ENCODE measurements around the gene SUV39H1.

The SUV39H1 gene

GRCh38 chrX:48741834-48742233 lies 45.3 kb downstream of the SUV39H1 start:
- H3K27me3 ChIP-seq (ENCODE audit: control insufficient read depth, low read length): no peaks in the 10 kb centered on the region
- H3F3A ChIP-seq (ENCODE audit: control insufficient read depth, insufficient read depth): no peaks in the 10 kb centered on the region
- H3K9me3 ChIP-seq (ENCODE audit: control insufficient read depth, insufficient read depth, low read length): no peaks in the 10 kb centered on the region
- no peaks in the 10 kb centered on the region for H4K20me1 ChIP-seq (ENCODE audit: control insufficient read depth, insufficient read depth, low read depth, low read length)
- no peaks in the 10 kb centered on the region for H3K9me2 ChIP-seq (replicated peaks; ENCODE audit: control insufficient read depth, low read length)
- no peak overlapping the region for H3K4me3 ChIP-seq (ENCODE audit: low read length)
- peaks cover 10% of the 10 kb centered on the region for H3K4me1 ChIP-seq (ENCODE audit: control insufficient read depth, low read length)
- TF ChIP-seq EZH2phosphoT487 (IDR thresholded peaks at IDR 0.05; ENCODE audit: borderline replicate concordance, low read length): no peak
- TF ChIP-seq, protein P1, sequence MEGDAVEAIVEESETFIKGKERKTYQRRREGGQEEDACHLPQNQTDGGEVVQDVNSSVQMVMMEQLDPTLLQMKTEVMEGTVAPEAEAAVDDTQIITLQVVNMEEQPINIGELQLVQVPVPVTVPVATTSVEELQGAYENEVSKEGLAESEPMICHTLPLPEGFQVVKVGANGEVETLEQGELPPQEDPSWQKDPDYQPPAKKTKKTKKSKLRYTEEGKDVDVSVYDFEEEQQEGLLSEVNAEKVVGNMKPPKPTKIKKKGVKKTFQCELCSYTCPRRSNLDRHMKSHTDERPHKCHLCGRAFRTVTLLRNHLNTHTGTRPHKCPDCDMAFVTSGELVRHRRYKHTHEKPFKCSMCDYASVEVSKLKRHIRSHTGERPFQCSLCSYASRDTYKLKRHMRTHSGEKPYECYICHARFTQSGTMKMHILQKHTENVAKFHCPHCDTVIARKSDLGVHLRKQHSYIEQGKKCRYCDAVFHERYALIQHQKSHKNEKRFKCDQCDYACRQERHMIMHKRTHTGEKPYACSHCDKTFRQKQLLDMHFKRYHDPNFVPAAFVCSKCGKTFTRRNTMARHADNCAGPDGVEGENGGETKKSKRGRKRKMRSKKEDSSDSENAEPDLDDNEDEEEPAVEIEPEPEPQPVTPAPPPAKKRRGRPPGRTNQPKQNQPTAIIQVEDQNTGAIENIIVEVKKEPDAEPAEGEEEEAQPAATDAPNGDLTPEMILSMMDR (IDR thresholded peaks at IDR 0.05; ENCODE audit: low read depth, low read length, poor library complexity, severe bottlenecking): no peak
- no peak overlapping the region for H3K4me2 ChIP-seq (ENCODE audit: low read length)
- no peak overlapping the region for H3K27ac ChIP-seq (ENCODE audit: low read depth, low read length)
- no peaks in the 10 kb centered on the region for H3K36me3 ChIP-seq (ENCODE audit: control insufficient read depth, low read length)
- H3K79me2 ChIP-seq (ENCODE audit: control insufficient read depth, low read length): no peaks in the 10 kb centered on the region

GRCh38 chrX:48745222-48745621 lies 48.7 kb downstream of the SUV39H1 start:
- Histone ChIP-seq H3K27ac (ENCODE audit: low read depth, low read length) (no peak overlapping the region), H4K20me1 (ENCODE audit: control insufficient read depth, insufficient read depth, low read depth, low read length) (no peaks in the 10 kb centered on the region), H3K79me2 (ENCODE audit: control insufficient read depth, low read length) (no peaks in the 10 kb centered on the region), H3K9me3 (ENCODE audit: control insufficient read depth, insufficient read depth, low read length) (no peaks in the 10 kb centered on the region), H3K4me1 (ENCODE audit: control insufficient read depth, low read length) (no peaks in the 10 kb centered on the region), H3K4me3 (ENCODE audit: low read length) (no peak overlapping the region), H3K9me2 (replicated peaks; ENCODE audit: control insufficient read depth, low read length) (no peaks in the 10 kb centered on the region), H3K36me3 (ENCODE audit: control insufficient read depth, low read length) (no peaks in the 10 kb centered on the region), H3F3A (ENCODE audit: control insufficient read depth, insufficient read depth) (no peaks in the 10 kb centered on the region), H3K4me2 (ENCODE audit: low read length) (no peak overlapping the region), H3K27me3 (ENCODE audit: control insufficient read depth, low read length) (no peaks in the 10 kb centered on the region)
- no peak for TF ChIP-seq EZH2phosphoT487 (IDR thresholded peaks at IDR 0.05; ENCODE audit: borderline replicate concordance, low read length)
- TF ChIP-seq, protein P1 (IDR thresholded peaks at IDR 0.05; ENCODE audit: low read depth, low read length, poor library complexity, severe bottlenecking): no peak

DNA sequence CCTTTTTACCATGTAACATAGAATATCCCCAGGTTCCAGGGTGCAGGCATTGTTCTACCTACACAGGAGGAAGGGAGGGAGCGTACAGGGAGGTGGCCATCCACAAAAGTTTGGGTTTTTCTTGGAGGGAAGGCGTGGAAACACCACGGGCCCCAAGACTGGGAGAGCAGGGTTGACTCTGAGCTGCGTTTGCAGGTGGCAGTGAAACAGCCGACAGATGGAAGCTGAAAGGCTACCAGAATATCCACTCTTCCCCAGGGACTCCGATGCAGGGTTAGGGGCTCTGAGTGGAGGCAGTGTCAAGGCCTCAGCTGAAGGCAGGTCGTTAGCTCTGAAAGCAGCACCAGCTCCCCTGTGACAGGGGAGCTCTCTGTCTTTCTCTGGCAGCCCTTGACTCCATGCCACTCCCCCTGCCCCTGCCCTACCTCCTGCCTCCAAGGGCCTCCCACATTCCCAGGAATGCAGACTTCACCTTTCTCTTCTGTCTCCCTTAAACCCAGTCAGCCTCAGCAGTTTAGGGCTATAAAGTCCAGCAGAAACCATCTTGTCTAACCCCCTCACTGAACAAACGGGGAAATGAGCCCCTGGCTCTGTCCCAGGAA lies 51.0 kb downstream of the SUV39H1 start:
- no peaks in the 10 kb centered on the region for H3F3A ChIP-seq (ENCODE audit: control insufficient read depth, insufficient read depth)
- H3K79me2 ChIP-seq (ENCODE audit: control insufficient read depth, low read length): no peaks in the 10 kb centered on the region
- no peak overlapping the region for H3K4me2 ChIP-seq (ENCODE audit: low read length)
- TF ChIP-seq EZH2phosphoT487 (IDR thresholded peaks at IDR 0.05; ENCODE audit: borderline replicate concordance, low read length): no peak
- TF ChIP-seq, protein P1 (IDR thresholded peaks at IDR 0.05; ENCODE audit: low read depth, low read length, poor library complexity, severe bottlenecking): no peak
- H3K4me1 ChIP-seq (ENCODE audit: control insufficient read depth, low read length): no peaks in the 10 kb centered on the region
- H3K27ac ChIP-seq (ENCODE audit: low read depth, low read length): no peak overlapping the region
- no peaks in the 10 kb centered on the region for H3K9me2 ChIP-seq (replicated peaks; ENCODE audit: control insufficient read depth, low read length)
- H3K4me3 ChIP-seq (ENCODE audit: low read length): no peak overlapping the region
- no peaks in the 10 kb centered on the region for H3K27me3 ChIP-seq (ENCODE audit: control insufficient read depth, low read length)
- no peaks in the 10 kb centered on the region for H3K9me3 ChIP-seq (ENCODE audit: control insufficient read depth, insufficient read depth, low read length)
- H4K20me1 ChIP-seq (ENCODE audit: control insufficient read depth, insufficient read depth, low read depth, low read length): no peaks in the 10 kb centered on the region
- H3K36me3 ChIP-seq (ENCODE audit: control insufficient read depth, low read length): no peaks in the 10 kb centered on the region
